Mucosa of gallbladder (tissue), 1 donor: ENCODE measurements around the gene ANKRD53. TPM values are rescaled to one million over a fixed set of nuclear protein-coding genes. Genes with fewer than 3 reads are reported as not detected.
"Not testable (repeated sequence)": the region's sequence is repeated elsewhere in the genome, so short reads cannot be mapped to it uniquely, and the experiment has no call there.

ENCODE experiments used
- DNase-seq: peaks from one replicate; pipeline ENCODE4 v3.0.0-alpha.2; 2020; ENCODE audit warnings: low spot score
- total RNA-seq: library from RNA; stranded (reverse); gene quantifications from one replicate; pipeline ENCODE4 v1.2.1, GENCODE V29; 2021
- donor health status: DM: no; HTN: no; CAD: no.

The ANKRD53 gene
- total RNA-seq, 1 donor from 2014 or later, result 2.9 TPM

- DNase-seq, result no peak
These were observed 28.7 kb downstream of the ANKRD53 start for GRCh38 chr2:71006955-71007799.

DNA sequence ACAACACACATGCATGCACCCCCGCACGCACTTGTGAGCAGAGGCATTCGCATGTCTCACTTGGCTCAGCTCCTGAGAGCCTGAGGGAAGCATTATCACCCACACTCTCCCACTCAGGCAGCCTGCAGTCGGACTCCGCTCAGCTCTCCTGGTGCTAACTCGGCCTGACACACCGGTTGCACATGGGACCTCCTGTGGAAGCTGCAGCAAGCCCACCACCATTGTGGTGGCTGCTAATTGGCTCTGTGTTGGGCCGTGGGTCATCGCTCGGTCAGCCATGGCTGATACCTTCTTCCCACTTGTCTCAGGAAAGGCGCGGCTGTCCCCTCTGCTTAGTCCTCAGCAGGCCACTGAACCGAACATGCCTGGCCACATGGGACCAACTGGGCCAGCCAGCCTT, 29.9 kb downstream of the ANKRD53 start:
- no peak for DNase-seq

GRCh38 chr2:71011786-71012185, 33.4 kb downstream of the ANKRD53 start:
- DNase-seq, result not testable (repeated sequence)

- no peak for DNase-seq
These were observed 40.2 kb downstream of the ANKRD53 start for GRCh38 chr2:71018625-71019024.

- not testable (repeated sequence) for DNase-seq
These were observed 41.6 kb downstream of the ANKRD53 start for GRCh38 chr2:71019989-71020388.

- DNase-seq, result not testable (repeated sequence)
These were observed 43.0 kb downstream of the ANKRD53 start for GRCh38 chr2:71021394-71021793.

- DNase-seq, result peak; percentile 76
These were observed 45.3 kb downstream of the ANKRD53 start for GRCh38 chr2:71023553-71024243.

Other genes starting within 250 kb of the ANKRD53 start
- gene ADD2, start 210.4 kb upstream of the ANKRD53 start, total RNA-seq, result 0.95 TPM
- gene FIGLA, start 188.0 kb upstream of the ANKRD53 start, total RNA-seq, result not detected
- 0.17 TPM for gene CLEC4F, start 158.0 kb upstream of the ANKRD53 start, total RNA-seq
- 0.52 TPM for gene CD207, start 142.8 kb upstream of the ANKRD53 start, total RNA-seq
- not detected for gene VAX2, start 78.1 kb upstream of the ANKRD53 start, total RNA-seq
- 1.6 TPM for gene ATP6V1B1, start 42.7 kb upstream of the ANKRD53 start, total RNA-seq
- 62.8 TPM for gene TEX261, start 16.2 kb downstream of the ANKRD53 start, total RNA-seq
- 104 TPM for gene NAGK, start 90.0 kb downstream of the ANKRD53 start, total RNA-seq
- 15.8 TPM for gene MCEE, start 151.6 kb downstream of the ANKRD53 start, total RNA-seq
- gene MPHOSPH10, start 152.0 kb downstream of the ANKRD53 start, total RNA-seq, result 31.4 TPM
- gene PAIP2B, start 248.5 kb downstream of the ANKRD53 start, total RNA-seq, result 6.9 TPM